Measurements from ENCODE around the gene RICTOR. TPM values are rescaled to one million over a fixed set of nuclear protein-coding genes. Genes with fewer than 3 reads are reported as not detected.
A peak's percentile ranks its signal among the peaks of the same experiment; 100 is the strongest.
"Not testable (repeated sequence)": the region's sequence is repeated elsewhere in the genome, so short reads cannot be mapped to it uniquely, and the experiment has no call there.

The RICTOR gene
- total and polyA plus RNA-seq, 7 donors: 2.5 to 50.1 (median 32.8) TPM

DNA sequence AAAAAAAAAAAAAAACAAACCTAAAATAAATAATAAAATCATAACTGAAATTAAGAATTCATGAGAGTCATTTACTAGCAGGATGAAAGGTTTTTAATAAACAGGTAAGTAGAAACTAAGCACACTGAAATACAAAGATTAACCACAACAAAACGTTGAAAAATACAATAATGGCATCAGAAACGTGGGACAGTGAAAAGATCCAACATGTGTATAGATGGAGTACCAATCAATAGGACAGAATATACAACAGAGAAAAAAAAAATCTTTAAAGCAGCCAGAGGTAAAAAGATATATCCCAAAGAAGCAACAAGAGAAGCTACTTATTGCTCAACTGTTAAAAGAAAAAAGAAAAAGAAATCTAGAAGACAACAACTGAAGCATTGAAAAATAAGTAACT is 75.2 kb downstream of the RICTOR start:
- Histone ChIP-seq H3K4me3 (no peak overlapping the region), H3K36me3 (peaks cover 0 to 6% (median 0%) of the 10 kb centered on the region in 4 donors), H3K27ac (no peak overlapping the region), H3K9me3 (no peaks in the 10 kb centered on the region), H3K4me1 (peaks cover 0 to 17% (median 7%) of the 10 kb centered on the region in 4 donors), H3K27me3 (no peaks in the 10 kb centered on the region)
- intact Hi-C loops (cut with DNase I): no loop called here
- 94 to 98% methylated on average over 2 of the region's 2 CpGs for WGBS, 2 donors
- no peak for TF ChIP-seq POLR2A (IDR thresholded peaks at IDR 0.05)
- no peak for TF ChIP-seq CTCF (IDR thresholded peaks at IDR 0.05)
- TF ChIP-seq EP300 (IDR thresholded peaks at IDR 0.05): no peak
- no peak for TF ChIP-seq POLR2AphosphoS5 (IDR thresholded peaks at IDR 0.05)
- no peak for DNase-seq

GRCh38 chr5:38997591-38997990 is 76.6 kb downstream of the RICTOR start:
- TF ChIP-seq EP300 (IDR thresholded peaks at IDR 0.05): no peak
- no peak for TF ChIP-seq POLR2A (IDR thresholded peaks at IDR 0.05)
- TF ChIP-seq POLR2AphosphoS5 (IDR thresholded peaks at IDR 0.05): no peak
- no peak for TF ChIP-seq CTCF (IDR thresholded peaks at IDR 0.05)
- Histone ChIP-seq H3K4me1 (peaks cover 0 to 13% (median 5%) of the 10 kb centered on the region in 4 donors), H3K4me3 (no peak overlapping the region), H3K27ac (peak overlapping the region in 2 of 4 donors; percentile 15 to 28), H3K36me3 (peaks cover 0 to 15% (median 0%) of the 10 kb centered on the region in 4 donors), H3K27me3 (no peaks in the 10 kb centered on the region), H3K9me3 (no peaks in the 10 kb centered on the region)
- intact Hi-C loops (cut with DNase I): no loop called here
- no peak for DNase-seq
- 89 to 92% methylated on average over 2 of the region's 2 CpGs for WGBS, 2 donors

DNA sequence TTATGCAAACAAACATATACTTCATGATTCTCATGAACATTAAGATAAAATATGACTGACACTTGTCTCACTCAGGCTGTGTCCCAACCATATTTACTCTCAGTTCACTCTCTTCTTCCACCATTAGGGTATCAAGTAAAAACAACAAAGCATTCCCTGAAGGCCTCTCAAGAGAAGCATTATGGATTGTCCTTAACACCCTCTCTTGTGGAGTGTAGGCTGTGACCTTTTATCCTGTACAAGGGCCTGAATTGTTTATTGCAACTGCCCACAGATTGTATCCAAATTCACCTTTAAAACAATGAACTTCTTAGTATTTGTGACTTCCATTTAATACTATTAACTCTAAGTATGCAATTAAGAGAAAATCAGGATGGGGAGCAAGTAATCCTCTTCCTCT is 78.1 kb downstream of the RICTOR start:
- Histone ChIP-seq H3K27ac (no peak overlapping the region), H3K4me1 (peaks cover 0 to 10% (median 5%) of the 10 kb centered on the region in 4 donors), H3K9me3 (no peaks in the 10 kb centered on the region), H3K4me3 (no peak overlapping the region), H3K36me3 (peaks cover 0 to 9% (median 0%) of the 10 kb centered on the region in 4 donors), H3K27me3 (no peaks in the 10 kb centered on the region)
- no peak for DNase-seq
- TF ChIP-seq POLR2A (IDR thresholded peaks at IDR 0.05): no peak
- no peak for TF ChIP-seq CTCF (IDR thresholded peaks at IDR 0.05)
- no peak for TF ChIP-seq POLR2AphosphoS5 (IDR thresholded peaks at IDR 0.05)
- TF ChIP-seq EP300 (IDR thresholded peaks at IDR 0.05): no peak
- intact Hi-C loops (cut with DNase I): no loop called here

- intact Hi-C loops (cut with DNase I): loop anchor here (2.0 kb wide), 1 partner anchor 86 kb away; no protein-coding TSS in a partner anchor
- Histone ChIP-seq H3K36me3 (peaks cover 0 to 15% (median 0%) of the 10 kb centered on the region in 4 donors), H3K27ac (no peak overlapping the region), H3K9me3 (no peaks in the 10 kb centered on the region), H3K4me3 (no peak overlapping the region), H3K4me1 (peaks cover 0 to 10% (median 5%) of the 10 kb centered on the region in 4 donors), H3K27me3 (no peaks in the 10 kb centered on the region)
- TF ChIP-seq POLR2AphosphoS5 (IDR thresholded peaks at IDR 0.05) (no peak), EP300 (IDR thresholded peaks at IDR 0.05) (no peak), POLR2A (IDR thresholded peaks at IDR 0.05) (no peak), CTCF (IDR thresholded peaks at IDR 0.05) (peak in 3 of 4 experiments; percentile 30 to 57 (median 38))
- WGBS, 2 donors: 36 to 46% methylated on average over 5 of the region's 5 CpGs
- no peak for DNase-seq
These were observed 79.8 kb downstream of the RICTOR start for GRCh38 chr5:38994324-38994927.

GRCh38 chr5:38989974-38990719 is 84.1 kb downstream of the RICTOR start:
- 95% methylated on average over 13 of the region's 13 CpGs for WGBS, 2 donors
- H3K4me3 ChIP-seq; intact Hi-C loops (cut with DNase I); H3K27ac ChIP-seq; H3K9me3 ChIP-seq; H3K4me1 ChIP-seq; DNase-seq; H3K27me3 ChIP-seq: not testable (repeated sequence)
- peaks cover 0 to 15% (median 3%) of the 10 kb centered on the region in 4 donors for H3K36me3 ChIP-seq
